Ishikawa (cell line): ENCODE measurements around the gene CDHR3.

Source experiments
- CEBPB ChIP-seq: IDR thresholded peaks from 2 replicates; pipeline ENCODE4 v1.6.1; 2012
- CREB1 ChIP-seq: IDR thresholded peaks from 2 replicates; pipeline ENCODE4 v1.6.1; 2012; ENCODE audit warnings: low read depth
- EGR1 ChIP-seq: IDR thresholded peaks from 2 replicates; pipeline ENCODE4 v1.6.1; 2012
- EP300 ChIP-seq: IDR thresholded peaks from 2 replicates; pipeline ENCODE4 v1.6.1; 2012; ENCODE audit warnings: borderline replicate concordance
- FOXM1 ChIP-seq: IDR thresholded peaks from 2 replicates; pipeline ENCODE4 v1.6.1; 2012; ENCODE audit warnings: low read depth, borderline replicate concordance
- NFIC ChIP-seq: IDR thresholded peaks from 2 replicates; pipeline ENCODE4 v1.6.1; 2012
- RAD21 ChIP-seq: IDR thresholded peaks from 2 replicates; pipeline ENCODE4 v1.6.1; 2012; ENCODE audit warnings: low read depth
- TAF1 ChIP-seq: IDR thresholded peaks from 2 replicates; pipeline ENCODE4 v1.6.1; 2012; ENCODE audit warnings: low read depth, mild to moderate bottlenecking
- TCF12 ChIP-seq: IDR thresholded peaks from 2 replicates; pipeline ENCODE4 v1.6.1; 2012; ENCODE audit warnings: low read depth
- TEAD4 ChIP-seq: IDR thresholded peaks from 2 replicates; pipeline ENCODE4 v1.6.1; 2012
- YY1 ChIP-seq: IDR thresholded peaks from 2 replicates; pipeline ENCODE4 v1.6.1; 2012; ENCODE audit warnings: low read depth
- ZBTB7A ChIP-seq: IDR thresholded peaks from 2 replicates; pipeline ENCODE4 v1.6.1; 2012; ENCODE audit warnings: low read depth
- TF ChIP-seq, protein P1 (sequence below): IDR thresholded peaks from 2 replicates; pipeline ENCODE4 v1.6.1; 2012
- TF ChIP-seq, protein P2 (sequence below): IDR thresholded peaks from 2 replicates; pipeline ENCODE4 v1.6.1; 2012; ENCODE audit warnings: low read depth, mild to moderate bottlenecking
- TF ChIP-seq, protein P3 (sequence below): IDR thresholded peaks from 2 replicates; pipeline ENCODE4 v1.6.1; 2012

CDHR3 gene

DNA sequence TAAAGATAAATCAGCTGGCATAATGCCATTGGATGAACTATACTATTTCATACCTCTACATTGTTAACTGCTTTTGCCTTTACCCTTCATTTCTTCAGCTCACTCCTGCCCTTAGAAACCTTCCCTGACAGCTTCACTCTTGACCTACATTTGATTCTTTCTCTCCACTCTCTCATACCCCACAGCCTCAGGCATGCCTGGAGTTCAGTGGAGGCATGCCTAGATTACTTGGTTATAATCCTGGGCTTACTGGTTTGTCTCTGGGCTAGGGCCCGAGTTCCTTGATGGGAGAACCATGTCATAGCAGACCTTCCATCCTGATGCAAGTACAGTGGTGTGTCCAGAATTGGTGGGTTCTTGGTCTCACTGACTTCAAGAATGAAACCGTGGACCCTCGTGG is 8.4 kb upstream of the CDHR3 start:
- TF ChIP-seq EGR1: no peak
- TF ChIP-seq, protein P1, sequence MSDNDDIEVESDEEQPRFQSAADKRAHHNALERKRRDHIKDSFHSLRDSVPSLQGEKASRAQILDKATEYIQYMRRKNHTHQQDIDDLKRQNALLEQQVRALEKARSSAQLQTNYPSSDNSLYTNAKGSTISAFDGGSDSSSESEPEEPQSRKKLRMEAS: no peak
- TF ChIP-seq FOXM1: no peak
- no peak for TF ChIP-seq CREB1
- TF ChIP-seq ZBTB7A: no peak
- TF ChIP-seq TCF12: no peak

DNA sequence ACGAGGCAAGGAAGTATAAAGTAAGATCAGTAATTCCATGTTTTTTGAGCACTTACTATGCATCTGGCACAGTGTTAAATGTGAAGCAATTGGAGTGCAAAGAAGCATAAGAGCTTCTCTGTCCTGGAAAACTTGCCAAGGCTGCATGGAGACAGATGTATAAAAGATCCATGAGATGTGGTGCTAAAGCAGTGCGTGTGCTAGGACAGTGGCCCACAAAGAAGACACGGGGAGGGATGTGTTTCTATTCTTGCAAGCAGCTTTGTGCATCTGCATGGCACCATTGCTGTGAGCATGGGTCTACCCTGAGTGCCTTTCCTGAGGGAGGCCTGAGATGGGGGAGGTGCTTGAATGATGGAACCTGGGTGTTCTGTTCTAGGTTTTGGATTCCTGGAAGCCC is 5.1 kb upstream of the CDHR3 start:
- TF ChIP-seq TAF1 (no peak), CEBPB (no peak)
- TF ChIP-seq, protein P1: no peak
- TF ChIP-seq, protein P2, sequence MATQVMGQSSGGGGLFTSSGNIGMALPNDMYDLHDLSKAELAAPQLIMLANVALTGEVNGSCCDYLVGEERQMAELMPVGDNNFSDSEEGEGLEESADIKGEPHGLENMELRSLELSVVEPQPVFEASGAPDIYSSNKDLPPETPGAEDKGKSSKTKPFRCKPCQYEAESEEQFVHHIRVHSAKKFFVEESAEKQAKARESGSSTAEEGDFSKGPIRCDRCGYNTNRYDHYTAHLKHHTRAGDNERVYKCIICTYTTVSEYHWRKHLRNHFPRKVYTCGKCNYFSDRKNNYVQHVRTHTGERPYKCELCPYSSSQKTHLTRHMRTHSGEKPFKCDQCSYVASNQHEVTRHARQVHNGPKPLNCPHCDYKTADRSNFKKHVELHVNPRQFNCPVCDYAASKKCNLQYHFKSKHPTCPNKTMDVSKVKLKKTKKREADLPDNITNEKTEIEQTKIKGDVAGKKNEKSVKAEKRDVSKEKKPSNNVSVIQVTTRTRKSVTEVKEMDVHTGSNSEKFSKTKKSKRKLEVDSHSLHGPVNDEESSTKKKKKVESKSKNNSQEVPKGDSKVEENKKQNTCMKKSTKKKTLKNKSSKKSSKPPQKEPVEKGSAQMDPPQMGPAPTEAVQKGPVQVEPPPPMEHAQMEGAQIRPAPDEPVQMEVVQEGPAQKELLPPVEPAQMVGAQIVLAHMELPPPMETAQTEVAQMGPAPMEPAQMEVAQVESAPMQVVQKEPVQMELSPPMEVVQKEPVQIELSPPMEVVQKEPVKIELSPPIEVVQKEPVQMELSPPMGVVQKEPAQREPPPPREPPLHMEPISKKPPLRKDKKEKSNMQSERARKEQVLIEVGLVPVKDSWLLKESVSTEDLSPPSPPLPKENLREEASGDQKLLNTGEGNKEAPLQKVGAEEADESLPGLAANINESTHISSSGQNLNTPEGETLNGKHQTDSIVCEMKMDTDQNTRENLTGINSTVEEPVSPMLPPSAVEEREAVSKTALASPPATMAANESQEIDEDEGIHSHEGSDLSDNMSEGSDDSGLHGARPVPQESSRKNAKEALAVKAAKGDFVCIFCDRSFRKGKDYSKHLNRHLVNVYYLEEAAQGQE: no peak

DNA sequence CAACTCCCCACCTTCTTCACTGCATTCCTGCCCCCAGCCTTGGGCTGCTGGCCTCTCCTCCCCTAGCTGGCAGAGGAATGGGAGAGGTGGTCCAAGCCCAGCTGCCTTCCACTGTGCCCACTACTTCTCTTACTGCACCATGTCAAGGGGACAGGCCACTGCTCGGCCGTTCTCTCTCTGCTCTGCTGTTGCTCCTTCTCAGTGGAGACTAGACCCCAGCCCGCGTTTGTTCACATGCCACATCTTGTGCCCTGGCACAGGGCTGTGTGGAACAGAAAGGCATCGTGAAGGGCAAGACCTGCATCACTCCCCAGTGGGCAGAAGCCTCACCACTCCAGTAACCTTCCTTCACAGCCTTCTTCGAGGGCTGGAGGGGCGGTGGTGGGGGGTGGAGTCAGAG is 711 bp upstream of the CDHR3 start:
- TF ChIP-seq, protein P1: no peak
- TF ChIP-seq CEBPB (no peak), NFIC (no peak), EP300 (no peak), RAD21 (no peak), TCF12 (no peak), TEAD4 (no peak), FOXM1 (no peak), YY1 (no peak), CREB1 (no peak), ZBTB7A (no peak), EGR1 (no peak)
- TF ChIP-seq, protein P2: no peak
- TF ChIP-seq, protein P3, sequence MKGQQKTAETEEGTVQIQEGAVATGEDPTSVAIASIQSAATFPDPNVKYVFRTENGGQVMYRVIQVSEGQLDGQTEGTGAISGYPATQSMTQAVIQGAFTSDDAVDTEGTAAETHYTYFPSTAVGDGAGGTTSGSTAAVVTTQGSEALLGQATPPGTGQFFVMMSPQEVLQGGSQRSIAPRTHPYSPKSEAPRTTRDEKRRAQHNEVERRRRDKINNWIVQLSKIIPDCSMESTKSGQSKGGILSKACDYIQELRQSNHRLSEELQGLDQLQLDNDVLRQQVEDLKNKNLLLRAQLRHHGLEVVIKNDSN: no peak

DNA sequence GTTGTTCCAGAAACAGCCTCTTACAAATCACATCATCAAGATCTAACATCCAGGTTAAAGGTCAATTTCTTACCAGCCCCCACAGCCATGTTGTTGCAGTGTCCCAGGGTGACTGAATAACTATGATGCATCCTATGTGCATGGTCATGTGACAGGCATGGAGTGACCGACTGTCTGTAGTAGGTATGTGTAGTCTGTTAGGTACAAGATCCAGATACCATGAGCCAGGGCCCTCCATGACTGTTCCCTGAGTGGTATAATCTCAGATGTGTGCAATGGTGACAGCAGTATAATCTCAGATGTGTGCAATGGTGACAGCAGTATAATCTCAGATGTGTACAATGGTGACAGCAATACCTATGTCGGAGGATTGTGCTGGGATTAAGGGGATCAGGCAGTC is 8.8 kb downstream of the CDHR3 start:
- TF ChIP-seq TEAD4 (no peak), CREB1 (no peak), NFIC (no peak), EP300 (no peak), YY1 (no peak), TAF1 (no peak), ZBTB7A (no peak), EGR1 (no peak)
- TF ChIP-seq, protein P3: no peak
- TF ChIP-seq, protein P2: no peak

DNA sequence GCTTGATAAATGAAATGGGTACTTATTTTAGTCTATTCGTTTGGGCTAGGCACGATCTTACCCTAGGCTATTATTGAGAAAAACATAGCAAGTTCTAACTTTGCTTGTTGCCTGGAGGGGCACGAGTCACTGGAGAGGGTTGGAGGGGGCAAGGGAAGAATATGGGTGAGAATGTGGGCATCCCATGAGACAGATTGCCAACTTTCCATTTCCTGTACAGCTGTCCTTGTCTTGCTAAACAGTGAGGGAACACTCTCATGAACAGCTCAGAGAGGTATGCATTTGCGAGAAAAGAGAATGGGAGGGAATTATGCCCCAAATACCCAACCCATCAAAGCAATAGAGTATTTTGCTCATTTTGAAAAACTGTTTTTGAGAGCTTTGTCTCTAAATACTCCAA is 9.2 kb downstream of the CDHR3 start:
- TF ChIP-seq EP300: no peak
- no peak for TF ChIP-seq RAD21
- no peak for TF ChIP-seq ZBTB7A
- TF ChIP-seq, protein P1: no peak
- TF ChIP-seq YY1: no peak
